Kidney glomerular epithelial cell (primary cell): ENCODE measurements around the gene FER.
"Not testable (repeated sequence)": the region's sequence is repeated elsewhere in the genome, so short reads cannot be mapped to it uniquely, and the experiment has no call there.

ENCODE experiments used
- DNase-seq: peaks from one replicate; lab custom pipeline; 2025; lab: John Stamatoyannopoulos, UW

Gene FER

DNA sequence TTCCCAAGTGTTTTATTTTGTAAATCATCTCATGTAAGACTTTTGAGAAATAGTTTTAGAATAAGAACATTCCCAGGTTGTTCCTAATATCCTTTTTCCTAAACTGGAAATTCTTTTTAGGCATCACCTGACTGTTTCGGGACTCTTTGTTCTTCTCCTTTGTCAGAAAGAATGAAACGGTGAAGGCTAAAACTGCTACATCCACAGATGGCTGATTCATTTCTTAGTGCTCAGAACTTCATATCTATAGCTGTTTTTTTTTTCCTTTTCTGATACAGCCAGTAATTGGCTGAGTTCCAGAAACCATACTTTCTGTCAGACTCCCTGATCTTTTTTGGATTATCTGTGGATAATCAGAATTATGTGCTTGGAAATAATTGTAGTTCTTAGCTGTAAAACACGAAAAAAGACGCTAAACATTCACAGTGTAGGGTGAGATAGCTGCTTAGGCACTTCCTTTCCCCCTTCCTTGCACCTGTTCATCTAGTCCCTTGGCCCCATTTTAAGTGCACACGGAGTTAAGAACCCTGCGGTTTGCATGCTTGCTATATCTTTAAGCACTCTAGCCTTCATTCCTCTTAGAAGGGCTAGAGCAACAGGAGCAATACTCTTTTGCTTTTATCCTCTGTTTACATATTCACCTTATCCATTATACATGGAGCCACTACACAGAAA lies 378.2 kb downstream of the FER start:
- no peak for DNase-seq

- DNase-seq: no peak
Observed at GRCh38 chr5:109126481-109126880, 378.8 kb downstream of the FER start.

DNA sequence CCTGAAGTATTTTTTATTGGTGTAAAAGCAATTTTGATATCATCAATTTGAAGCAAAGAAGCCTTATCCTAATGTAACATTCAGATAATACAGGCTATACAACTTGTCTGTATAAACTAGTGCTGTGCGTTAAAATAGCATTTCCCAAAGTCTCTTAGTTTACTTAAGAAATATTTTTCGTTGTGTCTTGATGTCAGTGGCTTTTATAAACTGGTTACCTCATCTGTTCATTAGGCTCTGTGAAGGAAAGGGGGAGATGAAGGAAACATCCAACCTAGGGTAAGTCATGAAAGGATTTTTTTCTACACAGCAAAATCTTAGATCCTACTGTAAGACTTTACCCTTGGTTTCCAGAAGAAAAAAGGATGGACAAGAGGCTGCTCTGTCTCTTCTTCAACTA lies 389.2 kb downstream of the FER start:
- DNase-seq: no peak

DNA sequence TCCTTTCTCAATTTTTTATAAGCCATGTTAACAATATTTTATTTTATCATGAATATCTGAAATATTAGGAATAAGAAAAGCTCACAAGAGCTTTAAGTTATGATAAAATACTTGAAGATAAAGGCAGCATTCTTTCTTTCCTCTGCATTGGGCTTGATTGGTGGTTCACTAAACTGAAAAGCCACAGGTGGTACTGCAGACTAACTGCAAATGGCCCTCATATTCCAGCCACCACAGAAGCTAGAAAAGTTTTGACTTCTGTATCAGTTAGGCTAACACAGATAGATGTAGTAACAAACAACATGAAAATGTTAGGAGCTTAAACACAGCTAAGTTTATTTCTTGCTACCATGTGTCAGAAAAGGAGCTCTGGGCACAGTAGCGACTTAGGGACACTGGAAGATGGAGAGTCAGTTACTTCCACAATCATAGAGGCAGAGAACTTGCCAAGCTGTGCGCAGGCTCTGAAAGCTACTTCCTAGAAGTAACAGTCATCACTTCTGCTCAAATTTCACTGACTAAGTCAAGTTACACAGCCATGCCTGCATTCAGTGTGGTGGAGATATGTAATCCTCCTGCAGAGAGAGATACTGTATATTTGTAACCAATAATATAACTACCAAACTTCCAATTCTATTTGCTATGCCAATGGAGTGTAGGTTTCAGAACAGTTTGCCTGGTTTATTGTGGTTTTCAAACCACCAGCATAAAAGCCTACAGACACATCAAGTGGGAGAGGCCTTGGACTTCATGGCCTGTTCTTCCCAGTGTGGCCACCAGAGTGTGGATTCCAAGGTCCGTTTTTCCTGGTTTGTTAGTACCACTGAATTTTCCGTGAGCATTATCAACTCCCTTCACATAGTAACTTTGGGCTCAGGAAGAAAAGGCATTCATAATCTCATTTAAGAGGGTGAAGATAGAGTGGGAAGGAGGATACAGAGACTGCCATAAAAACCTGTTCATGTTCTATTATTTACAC lies 393.8 kb downstream of the FER start:
- no peak for DNase-seq

DNA sequence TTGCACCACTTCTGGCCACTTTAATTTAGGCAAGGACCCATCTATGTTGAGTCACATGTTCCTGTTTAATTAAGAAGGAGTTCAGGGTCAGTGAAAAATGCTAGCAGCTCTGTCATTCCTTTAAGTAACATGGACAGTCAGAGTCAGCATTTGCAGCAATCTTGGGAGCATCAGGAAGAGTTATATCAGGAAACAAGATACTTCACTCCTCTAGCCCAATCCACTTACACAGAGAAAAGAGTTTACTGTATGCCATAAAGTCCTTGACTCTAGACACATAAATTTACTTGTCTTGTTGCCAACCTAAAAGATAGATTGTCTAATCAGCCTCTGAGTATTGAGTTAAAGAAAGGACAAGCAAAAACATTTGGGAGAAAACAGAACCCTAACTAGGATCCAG lies 395.3 kb downstream of the FER start:
- no peak for DNase-seq

DNA sequence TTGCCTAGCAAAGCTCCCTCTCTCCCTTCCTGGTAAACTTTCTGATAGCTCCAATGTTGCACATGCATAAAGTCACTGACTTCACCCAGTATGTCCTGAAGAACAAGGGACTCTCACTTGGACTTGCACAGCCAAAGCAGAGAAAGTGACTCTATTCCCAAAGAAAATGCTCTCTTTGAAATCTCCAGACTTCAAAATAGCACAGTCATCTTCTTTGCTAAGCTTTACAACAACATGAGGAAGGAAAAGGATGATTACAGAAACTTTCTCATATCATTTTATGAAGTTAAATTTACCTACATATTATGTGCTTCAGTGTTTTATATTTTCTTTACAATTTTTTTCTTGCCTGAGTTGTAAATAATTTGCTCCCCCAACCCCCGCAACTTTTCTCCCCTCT lies 397.4 kb downstream of the FER start:
- no peak for DNase-seq

GRCh38 chr5:109146591-109146990 lies 398.9 kb downstream of the FER start:
- DNase-seq: no peak

- DNase-seq: no peak
Observed at GRCh38 chr5:109152565-109152964, 404.9 kb downstream of the FER start.

DNA sequence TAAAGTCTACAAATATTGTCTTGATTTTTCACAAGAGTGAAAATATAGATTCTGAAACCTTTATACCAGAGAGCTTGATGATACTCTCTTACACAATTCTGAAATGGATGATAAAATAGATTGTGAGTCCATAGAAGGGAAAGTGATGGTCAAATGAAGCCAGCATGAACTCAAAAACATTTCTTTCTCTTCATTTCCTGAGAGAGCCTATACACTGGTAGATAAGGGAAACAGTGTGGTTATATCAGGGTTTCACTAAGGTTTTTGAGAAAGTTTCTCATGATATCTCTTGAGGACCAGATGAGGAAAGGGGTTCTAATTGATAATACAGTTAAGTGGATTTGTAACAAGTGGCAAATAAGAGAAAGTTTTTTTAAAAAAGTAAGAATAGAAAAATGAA lies 407.9 kb downstream of the FER start:
- DNase-seq: no peak

DNA sequence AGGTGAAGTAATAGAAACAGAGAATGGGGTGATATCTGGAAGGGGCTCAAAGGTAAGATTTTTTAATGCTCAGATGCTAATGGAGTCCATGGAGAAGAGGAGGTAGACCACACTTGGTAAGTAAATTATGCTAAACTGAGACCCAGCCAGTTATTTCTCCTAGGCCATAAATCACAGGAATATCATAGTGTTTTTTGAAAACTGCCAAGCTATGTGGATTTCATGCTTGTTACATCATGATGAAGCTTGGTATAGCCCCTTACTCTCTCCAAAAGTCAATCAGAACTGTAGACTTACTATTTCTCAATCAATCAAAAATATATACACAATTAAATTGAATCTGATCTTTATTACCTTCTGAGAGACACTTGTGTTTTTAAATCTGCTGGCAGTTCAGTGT lies 409.2 kb downstream of the FER start:
- no peak for DNase-seq

GRCh38 chr5:109160468-109160867 lies 412.8 kb downstream of the FER start:
- DNase-seq: no peak

DNA sequence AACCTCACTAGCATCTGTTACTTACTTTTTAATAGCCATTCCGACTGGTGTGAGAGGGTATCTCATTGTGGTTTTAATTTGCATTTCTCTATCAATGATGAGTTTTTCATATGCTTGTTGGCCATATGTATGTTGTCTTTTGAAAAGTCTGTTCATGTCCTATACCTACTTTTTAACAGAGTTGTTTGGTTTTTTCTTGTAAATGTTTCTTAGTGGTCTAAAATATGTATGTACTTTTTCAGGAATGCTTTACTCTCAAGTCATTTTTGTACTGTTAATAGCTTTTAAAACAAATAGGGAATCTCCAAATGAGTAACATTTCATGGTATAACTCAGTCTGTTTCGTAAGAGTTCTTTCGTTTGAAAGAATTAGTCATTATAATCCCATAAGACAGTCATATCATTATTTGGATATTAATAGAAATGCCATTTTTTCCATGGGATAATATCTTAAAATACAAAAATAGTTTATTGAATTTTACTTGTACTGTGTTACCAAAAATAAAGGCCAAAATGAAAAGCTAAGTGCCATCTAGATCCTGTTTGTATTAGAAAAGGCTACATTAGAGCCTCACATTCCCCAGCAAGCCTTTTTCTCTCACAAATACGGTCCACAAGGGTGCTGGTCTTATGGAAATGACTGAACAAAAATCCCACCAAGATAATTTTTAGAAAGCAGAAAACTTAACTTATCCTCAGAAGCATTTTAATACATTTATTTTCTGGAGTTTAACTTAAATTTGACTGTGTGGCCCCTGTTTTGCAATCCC lies 414.4 kb downstream of the FER start:
- no peak for DNase-seq

- no peak for DNase-seq
Observed at GRCh38 chr5:109163336-109163735, 415.6 kb downstream of the FER start.

DNA sequence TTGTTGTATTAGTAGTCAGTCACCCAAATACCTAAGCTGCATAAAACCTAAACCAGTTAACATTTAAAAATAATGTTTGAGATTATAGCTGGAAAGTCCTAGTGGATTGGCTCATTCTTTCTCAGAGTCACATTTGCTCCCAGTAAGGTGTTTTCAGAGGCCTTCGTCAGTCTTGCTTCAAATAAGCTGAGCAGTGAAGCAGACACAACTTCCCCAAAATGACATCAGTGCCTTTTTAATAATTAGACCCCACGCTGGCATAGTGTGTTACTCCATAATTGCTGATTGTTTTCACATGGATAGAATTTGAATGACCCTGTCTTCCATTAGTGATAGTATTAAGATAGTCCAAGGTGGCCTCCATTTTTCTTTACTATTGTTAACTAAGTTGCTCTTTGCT lies 416.3 kb downstream of the FER start:
- DNase-seq: no peak

- no peak for DNase-seq
Observed at GRCh38 chr5:109167586-109167985, 419.9 kb downstream of the FER start.

DNA sequence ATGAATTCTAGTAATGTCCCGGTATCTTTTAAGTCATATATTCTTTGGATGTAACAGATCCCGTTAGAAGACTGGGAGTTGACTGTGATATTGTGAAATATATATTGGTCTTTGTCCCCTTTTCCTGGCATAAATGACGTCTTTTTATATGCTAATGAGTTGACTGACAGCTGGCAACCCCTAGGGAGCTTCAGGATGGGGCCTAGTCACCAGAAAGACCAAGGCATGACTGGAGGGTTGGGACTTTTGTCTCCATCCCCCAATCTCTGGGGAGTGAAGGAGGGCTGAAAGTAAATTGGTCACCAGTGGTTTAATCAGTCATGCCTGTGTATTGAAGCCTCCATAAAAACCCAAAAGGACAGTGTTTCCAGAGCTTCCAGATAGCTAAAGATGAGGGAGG lies 420.5 kb downstream of the FER start:
- DNase-seq: no peak

GRCh38 chr5:109170629-109171350 lies 423.1 kb downstream of the FER start:
- no peak for DNase-seq

GRCh38 chr5:109171437-109172073 lies 423.9 kb downstream of the FER start:
- not testable (repeated sequence) for DNase-seq

DNA sequence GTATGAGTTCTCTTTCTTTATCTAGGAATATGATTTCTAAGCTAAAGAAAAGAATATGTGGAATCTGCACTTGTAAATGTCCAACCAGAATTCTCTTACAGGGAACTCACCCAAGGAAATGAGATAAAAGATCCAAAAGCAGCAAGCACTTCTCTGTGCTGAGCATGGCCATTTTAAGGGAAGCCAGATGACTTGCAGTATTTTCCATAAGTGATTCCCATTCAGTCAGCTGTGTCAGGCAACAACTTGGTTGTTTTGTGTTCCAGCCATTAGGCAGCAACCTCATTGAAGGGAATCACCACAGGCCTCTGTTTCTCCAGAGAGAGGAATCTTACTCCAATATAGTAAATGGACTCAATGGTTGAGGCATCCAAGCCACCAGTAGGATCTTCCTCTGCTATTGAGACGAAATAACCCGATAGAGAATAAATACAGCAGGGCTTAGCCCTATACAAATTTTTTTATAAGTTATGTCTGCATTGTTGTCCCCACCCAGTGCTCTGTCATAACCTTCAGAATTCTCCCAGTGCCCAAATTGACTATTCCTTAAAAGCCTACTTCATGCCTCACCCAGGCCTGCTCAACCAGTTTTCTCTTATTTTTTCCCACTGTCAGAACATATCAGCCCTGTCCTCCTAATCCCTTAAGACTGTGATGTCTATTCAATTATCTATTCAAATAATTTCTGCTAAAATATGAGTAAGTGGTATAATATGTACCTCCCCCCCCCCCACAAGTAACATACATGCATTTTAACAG lies 425.5 kb downstream of the FER start:
- no peak for DNase-seq

DNA sequence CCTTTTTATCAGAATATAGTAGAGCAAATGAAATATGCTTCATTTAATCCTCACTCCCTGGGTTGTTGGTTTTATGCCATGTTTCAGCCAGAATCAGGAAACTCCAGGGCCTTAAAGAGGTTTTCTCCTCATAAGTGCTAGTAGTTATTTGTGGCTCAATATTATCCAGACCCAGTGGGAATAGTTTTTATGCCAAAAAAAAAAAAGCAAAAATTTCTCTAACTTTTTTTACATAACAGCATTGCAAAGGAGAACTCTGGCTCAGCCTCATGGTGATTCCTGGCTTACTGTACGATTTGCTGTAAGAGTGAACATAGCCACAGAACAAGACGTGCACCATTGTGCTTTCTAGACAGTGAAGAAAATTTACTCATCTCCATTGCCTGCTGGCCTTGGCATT lies 429.5 kb downstream of the FER start:
- no peak for DNase-seq

GRCh38 chr5:109177782-109178181 lies 430.1 kb downstream of the FER start:
- no peak for DNase-seq
